Gastrocnemius medialis (tissue), 4 donors: Measurements from ENCODE around the gene TNS1. TPM values are rescaled to one million over a fixed set of nuclear protein-coding genes. Genes with fewer than 3 reads are reported as not detected.
A peak's percentile ranks its signal among the peaks of the same experiment; 100 is the strongest.

Source experiments
- ATAC-seq, 2 donors: fragments of 150-250 bp; one replicate each; pipeline ENCODE4 v1.9.1; 2016
- DNase-seq, 2 donors: peaks; one replicate each; pipeline ENCODE4 v3.0.0-alpha.2; 2019
- H3K27ac ChIP-seq, 4 donors: fragments of 200-600 bp; sonication (generic); 1 replicate in 1 of 4; 2 replicates in 3 of 4; pipeline ENCODE4 v1.5.1; 2016 to 2018; ENCODE audit warnings: mild to moderate bottlenecking in 2 of 4, moderate library complexity in 1 of 4
- H3K27me3 ChIP-seq, 3 donors: fragments of 200-600 bp; sonication (generic) in 2 of 3; 1 replicate in 1 of 3; 2 replicates in 2 of 3; pipeline versions ENCODE4 v1.5.1 to v1.6.0; 2016 to 2019; ENCODE audit warnings: mild to moderate bottlenecking in 1 of 3, moderate library complexity in 1 of 3
- H3K36me3 ChIP-seq, 2 donors: fragments of 200-600 bp; sonication (generic) in 1 of 2; one replicate each; pipeline ENCODE4 v1.5.1; 2017 to 2018
- H3K4me1 ChIP-seq, 2 donors: fragments of 200-600 bp; sonication (generic) in 1 of 2; one replicate each; pipeline ENCODE4 v1.5.1; 2016 to 2017; ENCODE audit warnings: mild to moderate bottlenecking in 2 of 2
- H3K4me3 ChIP-seq, 4 donors: fragments of 200-600 bp; sonication (generic) in 3 of 4; 1 replicate in 1 of 4; 2 replicates in 3 of 4; pipeline ENCODE4 v1.5.1; 2016 to 2019; ENCODE audit warnings: mild to moderate bottlenecking in 2 of 4
- H3K9me3 ChIP-seq, 3 donors: fragments of 200-600 bp; sonication (generic) in 2 of 3; 1 replicate in 1 of 3; 2 replicates in 2 of 3; pipeline ENCODE4 v1.5.1; 2016 to 2019
- CTCF ChIP-seq, 5 experiments: fragments of 450-650 bp in 3 of 5; fragments of 200-600 bp in 2 of 5; sonication (generic) in 2 of 5; IDR thresholded peaks in 4 of 5; conservative IDR thresholded peaks in 1 of 5; 1 replicate in 4 of 5; 2 replicates in 1 of 5; pipeline ENCODE4 v1.5.1; 2016 to 2019; ENCODE audit warnings: antibody characterized with exemption in 5 of 5, mild to moderate bottlenecking in 3 of 5, moderate library complexity in 3 of 5
- POLR2A ChIP-seq, 2 donors: fragments of 450-650 bp; IDR thresholded peaks; one replicate each; pipeline ENCODE4 v1.6.1; 2017; ENCODE audit warnings: antibody characterized with exemption in 2 of 2, mild to moderate bottlenecking in 2 of 2, moderate library complexity in 2 of 2
- in situ Hi-C, 4 donors: fragments of 200-750 bp; cut with MboI; loops; one replicate each; pipeline versions ENCODE4 v1.15.0 to v1.8.0; 2017; ENCODE audit warnings: low sequenced_read_pairs in 4 of 4
- intact Hi-C: fragments of 100-400 bp; cut with DNase I; formaldehyde crosslinking; loops from one replicate; pipeline ENCODE4 v1.15.1; 2023; ENCODE audit warnings: low total_unique reads
- total RNA-seq, 4 donors: library from RNA; depleted of rRNA; stranded (reverse); fragments of >200 nt; gene quantifications; one replicate each; pipeline versions ENCODE4 v1.1.0 to v1.2.3, GENCODE V29; 2016

TNS1 gene
- total RNA-seq, 4 donors from 2014 or later: 407 to 670 (median 484) TPM

- no peak overlapping the region for H3K27ac ChIP-seq
- in situ Hi-C loops (no loop called here), intact Hi-C loops (loop anchor here (2.0 kb wide), 1 partner anchor 24 kb away; no protein-coding TSS in a partner anchor)
- DNase-seq: no peak
- H3K27me3 ChIP-seq: no peaks in the 10 kb centered on the region
- ATAC-seq: no peak
- H3K36me3 ChIP-seq: no peaks in the 10 kb centered on the region
- peak overlapping the region in 1 of 4 donors; percentile 75 for H3K4me3 ChIP-seq
- TF ChIP-seq CTCF (IDR thresholded peaks at IDR 0.05 in 4 of 5, conservative IDR thresholded peaks at IDR 0.05 in 1 of 5) (no peak), POLR2A (IDR thresholded peaks at IDR 0.05) (no peak)
- H3K9me3 ChIP-seq: no peaks in the 10 kb centered on the region
- peaks cover 35 to 51% of the 10 kb centered on the region in 2 donors for H3K4me1 ChIP-seq
Observed at GRCh38 chr2:218010984-218011652, 8.3 kb upstream of the TNS1 start.

GRCh38 chr2:218010140-218010983 is 7.6 kb upstream of the TNS1 start:
- Histone ChIP-seq H3K36me3 (no peaks in the 10 kb centered on the region), H3K27me3 (no peaks in the 10 kb centered on the region), H3K27ac (peak overlapping the region in 3 of 4 donors; percentile 26 to 59 (median 42)), H3K4me1 (peaks cover 28 to 53% of the 10 kb centered on the region in 2 donors), H3K4me3 (peak overlapping the region; percentile 55 to 77 (median 70)), H3K9me3 (no peaks in the 10 kb centered on the region)
- in situ Hi-C loops: no loop called here
- intact Hi-C loops: loop anchor here (2.0 kb wide), 1 partner anchor 24 kb away; no protein-coding TSS in a partner anchor
- peak; percentile 63 to 72 for ATAC-seq
- TF ChIP-seq POLR2A (IDR thresholded peaks at IDR 0.05): no peak
- peak in 4 of 5 experiments; percentile 51 to 79 (median 66) for TF ChIP-seq CTCF (IDR thresholded peaks at IDR 0.05 in 4 of 5, conservative IDR thresholded peaks at IDR 0.05 in 1 of 5)
- no peak for DNase-seq

GRCh38 chr2:218009765-218010139 is 7.0 kb upstream of the TNS1 start:
- Histone ChIP-seq H3K4me1 (peaks cover 27 to 53% of the 10 kb centered on the region in 2 donors), H3K36me3 (no peaks in the 10 kb centered on the region), H3K4me3 (peak overlapping the region; percentile 55 to 77 (median 70)), H3K9me3 (no peaks in the 10 kb centered on the region), H3K27me3 (no peaks in the 10 kb centered on the region), H3K27ac (peak overlapping the region in 3 of 4 donors; percentile 26 to 59 (median 42))
- no peak for TF ChIP-seq POLR2A (IDR thresholded peaks at IDR 0.05)
- no peak for TF ChIP-seq CTCF (IDR thresholded peaks at IDR 0.05 in 4 of 5, conservative IDR thresholded peaks at IDR 0.05 in 1 of 5)
- no peak for DNase-seq
- peak; percentile 4 to 8 for ATAC-seq
- intact Hi-C loops (loop anchor here (2.0 kb wide), 1 partner anchor 25 kb away; no protein-coding TSS in a partner anchor), in situ Hi-C loops (no loop called here)

- Histone ChIP-seq H3K27me3 (no peaks in the 10 kb centered on the region), H3K9me3 (no peaks in the 10 kb centered on the region), H3K27ac (peak overlapping the region in 1 of 4 donors; percentile 26), H3K4me1 (peaks cover 29 to 56% of the 10 kb centered on the region in 2 donors), H3K4me3 (peak overlapping the region in 1 of 4 donors; percentile 55), H3K36me3 (no peaks in the 10 kb centered on the region)
- in situ Hi-C loops (no loop called here), intact Hi-C loops (no loop called here)
- TF ChIP-seq POLR2A (IDR thresholded peaks at IDR 0.05) (no peak), CTCF (IDR thresholded peaks at IDR 0.05 in 4 of 5, conservative IDR thresholded peaks at IDR 0.05 in 1 of 5) (no peak)
- ATAC-seq: no peak
- DNase-seq: no peak
Observed at GRCh38 chr2:218009231-218009630, 6.4 kb upstream of the TNS1 start.
